Activated CD8-positive, alpha-beta T cell treated with anti-CD3 and anti-CD28 coated beads for 36 hours (primary cell): ENCODE data around the gene ZW10. TPM values are rescaled to one million over a fixed set of nuclear protein-coding genes. Genes with fewer than 3 reads are reported as not detected.

Source experiments
- ATAC-seq: fragments of 200-7000 bp; cut with Tn5 transposase; one replicate; pipeline ENCODE4 v1.10.0; 2021; ENCODE audit warnings: mild to moderate bottlenecking, moderate library complexity
- CTCF ChIA-PET: fragments of 350-600 bp; sonication (Branson Sonifier 250); formaldehyde crosslinking; loops from one replicate; lab custom pipeline; 2021; ENCODE audit warnings: antibody characterized with exemption; lab: Charles Lee
- POLR2A ChIA-PET: fragments of 350-600 bp; sonication (Branson Sonifier 250); formaldehyde crosslinking; loops from one replicate; lab custom pipeline; 2021; ENCODE audit warnings: antibody characterized with exemption; lab: Charles Lee
- DNase-seq: peaks from one replicate; pipeline ENCODE4 v3.0.0-alpha.2; 2020
- H3K27ac Mint-ChIP-seq: one replicate; pipeline ENCODE4 v1.8.0; 2021; ENCODE audit warnings: mild to moderate bottlenecking, mixed read lengths
- H3K27me3 Mint-ChIP-seq: one replicate; pipeline ENCODE4 v1.8.0; 2021; ENCODE audit warnings: mixed read lengths
- H3K36me3 Mint-ChIP-seq: one replicate; pipeline ENCODE4 v1.8.0; 2021; ENCODE audit warnings: low read depth, mixed read lengths
- H3K4me1 Mint-ChIP-seq: one replicate; pipeline ENCODE4 v1.8.0; 2021; ENCODE audit warnings: low read depth, mixed read lengths
- H3K4me3 Mint-ChIP-seq: one replicate; pipeline ENCODE4 v1.8.0; 2021; ENCODE audit warnings: mild to moderate bottlenecking, moderate library complexity, mixed read lengths
- H3K9me3 Mint-ChIP-seq: one replicate; pipeline ENCODE4 v1.8.0; 2021; ENCODE audit warnings: mixed read lengths
- intact Hi-C: fragments of 100-400 bp; cut with micrococcal nuclease; formaldehyde crosslinking; loops from one replicate; pipeline ENCODE4 v1.10.0; 2022
- total RNA-seq, 2 experiments: library from RNA; stranded (reverse); gene quantifications; one replicate each; pipeline ENCODE4 v1.2.3, GENCODE V29; 2021
- TF ChIP-seq, protein P1 (sequence below): fragments of 200-600 bp; IDR thresholded peaks from one replicate; pipeline ENCODE4 v1.8.0; 2022; ENCODE audit warnings: antibody characterized with exemption, mild to moderate bottlenecking

Gene ZW10
- total RNA-seq, 2 experiments from 2014 or later = 15.2 to 15.5 TPM

GRCh38 chr11:113729456-113729855 is 44.0 kb downstream of the ZW10 start:
- ChIA-PET POLR2A (no interaction called here), CTCF (interaction anchor here (0.8 to 1.8 kb wide), 4 partner anchors 13 to 440 kb away, joined by 3 to 8 read pairs (median 4); no protein-coding TSS in a partner anchor)
- DNase-seq = no peak
- H3K4me1 Mint-ChIP-seq = no peaks in the 10 kb centered on the region
- H3K27ac Mint-ChIP-seq = no peak overlapping the region
- no peak overlapping the region for H3K4me3 Mint-ChIP-seq
- no peaks in the 10 kb centered on the region for H3K9me3 Mint-ChIP-seq
- intact Hi-C loops = no loop called here
- TF ChIP-seq, protein P1, sequence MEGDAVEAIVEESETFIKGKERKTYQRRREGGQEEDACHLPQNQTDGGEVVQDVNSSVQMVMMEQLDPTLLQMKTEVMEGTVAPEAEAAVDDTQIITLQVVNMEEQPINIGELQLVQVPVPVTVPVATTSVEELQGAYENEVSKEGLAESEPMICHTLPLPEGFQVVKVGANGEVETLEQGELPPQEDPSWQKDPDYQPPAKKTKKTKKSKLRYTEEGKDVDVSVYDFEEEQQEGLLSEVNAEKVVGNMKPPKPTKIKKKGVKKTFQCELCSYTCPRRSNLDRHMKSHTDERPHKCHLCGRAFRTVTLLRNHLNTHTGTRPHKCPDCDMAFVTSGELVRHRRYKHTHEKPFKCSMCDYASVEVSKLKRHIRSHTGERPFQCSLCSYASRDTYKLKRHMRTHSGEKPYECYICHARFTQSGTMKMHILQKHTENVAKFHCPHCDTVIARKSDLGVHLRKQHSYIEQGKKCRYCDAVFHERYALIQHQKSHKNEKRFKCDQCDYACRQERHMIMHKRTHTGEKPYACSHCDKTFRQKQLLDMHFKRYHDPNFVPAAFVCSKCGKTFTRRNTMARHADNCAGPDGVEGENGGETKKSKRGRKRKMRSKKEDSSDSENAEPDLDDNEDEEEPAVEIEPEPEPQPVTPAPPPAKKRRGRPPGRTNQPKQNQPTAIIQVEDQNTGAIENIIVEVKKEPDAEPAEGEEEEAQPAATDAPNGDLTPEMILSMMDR = no peak
- no peak for ATAC-seq
- H3K27me3 Mint-ChIP-seq = no peaks in the 10 kb centered on the region
- H3K36me3 Mint-ChIP-seq = peaks cover 10% of the 10 kb centered on the region

DNA sequence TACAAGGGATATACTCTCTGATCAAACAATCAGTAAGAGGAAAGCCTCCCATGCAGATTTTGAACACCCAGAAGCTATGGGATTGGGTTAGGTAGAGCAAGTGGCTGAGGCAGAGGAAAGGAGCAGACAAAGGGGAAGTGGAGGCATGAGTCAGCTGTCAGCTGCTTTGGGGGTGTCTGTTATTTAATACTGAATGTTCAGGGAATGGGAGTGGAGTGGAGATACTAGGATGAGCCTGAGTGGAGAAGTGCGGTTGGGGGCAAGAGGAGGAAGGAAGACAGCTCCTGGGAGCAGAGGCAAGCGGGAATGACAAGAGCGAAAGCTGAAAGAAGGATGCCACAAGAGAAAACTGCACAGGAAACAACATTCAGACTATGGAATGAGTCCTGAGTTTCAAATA is 44.7 kb downstream of the ZW10 start:
- Mint-ChIP-seq H3K4me1 (no peaks in the 10 kb centered on the region), H3K36me3 (peaks cover 4% of the 10 kb centered on the region), H3K4me3 (no peak overlapping the region), H3K27me3 (no peaks in the 10 kb centered on the region), H3K9me3 (no peaks in the 10 kb centered on the region), H3K27ac (no peak overlapping the region)
- no peak for ATAC-seq
- ChIA-PET CTCF (interaction anchor here (1.4 kb wide), 1 partner anchor 439 kb away, joined by 4 read pairs; no protein-coding TSS in a partner anchor), POLR2A (no interaction called here)
- no peak for DNase-seq
- intact Hi-C loops = no loop called here
- TF ChIP-seq, protein P1 = no peak

DNA sequence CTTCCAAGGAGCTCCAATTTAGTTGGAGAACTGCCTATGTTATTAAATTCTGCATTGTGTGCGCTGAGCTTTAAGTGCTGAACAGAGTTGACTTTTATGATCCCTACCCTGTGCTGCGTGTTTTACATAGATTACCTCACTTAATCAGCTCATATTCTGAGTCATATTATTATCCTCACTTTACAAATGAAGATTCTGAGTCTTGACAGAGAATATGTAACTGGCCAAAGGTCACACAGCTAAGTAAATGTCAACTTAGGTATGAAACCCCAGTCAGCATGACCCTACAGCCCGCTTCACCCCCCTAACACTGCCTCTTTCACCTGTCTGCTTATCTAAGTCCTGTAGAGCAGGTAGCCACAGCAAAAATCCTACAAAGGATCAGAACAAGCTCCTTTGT is 47.6 kb downstream of the ZW10 start:
- ChIA-PET CTCF (no interaction called here), POLR2A (no interaction called here)
- TF ChIP-seq, protein P1 = no peak
- peaks cover 7% of the 10 kb centered on the region for H3K36me3 Mint-ChIP-seq
- intact Hi-C loops = no loop called here
- ATAC-seq = no peak
- H3K9me3 Mint-ChIP-seq = no peaks in the 10 kb centered on the region
- H3K27ac Mint-ChIP-seq = no peak overlapping the region
- no peak for DNase-seq
- no peak overlapping the region for H3K4me3 Mint-ChIP-seq
- no peaks in the 10 kb centered on the region for H3K4me1 Mint-ChIP-seq
- H3K27me3 Mint-ChIP-seq = no peaks in the 10 kb centered on the region

- intact Hi-C loops = no loop called here
- Mint-ChIP-seq H3K27me3 (no peaks in the 10 kb centered on the region), H3K9me3 (no peaks in the 10 kb centered on the region), H3K27ac (no peak overlapping the region), H3K36me3 (peaks cover 12% of the 10 kb centered on the region), H3K4me1 (no peaks in the 10 kb centered on the region), H3K4me3 (no peak overlapping the region)
- no peak for ATAC-seq
- TF ChIP-seq, protein P1 = no peak
- ChIA-PET CTCF (no interaction called here), POLR2A (no interaction called here)
- DNase-seq = no peak
Measured at GRCh38 chr11:113725407-113725806, 48.1 kb downstream of the ZW10 start.

DNA sequence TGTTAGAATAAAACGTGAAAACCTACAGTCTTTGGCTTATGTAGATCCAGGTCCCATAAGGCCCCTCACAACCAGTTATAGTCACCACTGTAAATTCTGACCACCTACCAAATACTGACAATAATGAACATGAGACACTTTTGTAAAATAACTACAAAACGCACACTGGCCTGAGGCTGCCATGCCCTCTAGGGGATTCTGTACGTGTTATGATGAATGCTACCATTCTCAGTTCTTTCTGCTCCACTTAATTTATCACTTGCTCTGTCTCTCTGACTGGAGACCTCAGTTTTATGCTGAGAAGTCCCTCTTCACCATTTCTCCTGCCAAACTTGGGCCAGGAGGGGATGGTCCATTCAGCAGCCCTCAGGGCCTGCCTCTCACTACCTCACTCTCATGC is 48.7 kb downstream of the ZW10 start:
- TF ChIP-seq, protein P1 = no peak
- no peak for DNase-seq
- ChIA-PET CTCF (no interaction called here), POLR2A (no interaction called here)
- Mint-ChIP-seq H3K36me3 (peaks cover 14% of the 10 kb centered on the region), H3K4me3 (no peak overlapping the region), H3K9me3 (no peaks in the 10 kb centered on the region), H3K4me1 (no peaks in the 10 kb centered on the region), H3K27me3 (no peaks in the 10 kb centered on the region), H3K27ac (no peak overlapping the region)
- intact Hi-C loops = no loop called here
- no peak for ATAC-seq
